ENCODE data around the gene NRARP. TPM values are rescaled to one million over a fixed set of nuclear protein-coding genes. Genes with fewer than 3 reads are reported as not detected.

NRARP gene
- total RNA-seq, 1 experiment from 2014 or later: 23.8 TPM

GRCh38 chr9:137266585-137267453 is 35.3 kb downstream of the NRARP start:
- no peak overlapping the region for H2AFZ ChIP-seq (ENCODE audit: low read length)

More at GRCh38 chr9:137266585-137267453, 35.3 kb downstream of the NRARP start:
- H4K8ac ChIP-seq (replicated peaks; ENCODE audit: insufficient read length, low read depth, low read length): no peak overlapping the region
- DNase-seq: no peak
- H2BK15ac ChIP-seq (ENCODE audit: low read depth, low read length): no peak overlapping the region
- Mint-ChIP-seq H3K27me3 (ENCODE audit: low read depth) (no peaks in the 10 kb centered on the region; the same call in 1 of the 2 replicates), H3K9me3 (no peaks in the 10 kb centered on the region; a peak in 1 of 5 replicates), H3K4me3 (no peak overlapping the region), H3K27ac (no peak overlapping the region; a peak in 1 of 7 replicates), H3K36me3 (ENCODE audit: insufficient read depth in 1 of 3, low read depth in 3 of 3) (peaks cover 12 to 59% (median 42%) of the 10 kb centered on the region in 3 experiments; a peak in 6 of 7 replicates), H3K4me1 (0 out of 4 replicates have a peak, but pooled peaks cover 0 to 1% of the 10 kb centered on the region in 2 experiments)
- no peak overlapping the region for H2BK5ac ChIP-seq (ENCODE audit: insufficient read length, low read length)
- no peaks in the 10 kb centered on the region for H4K20me1 ChIP-seq (ENCODE audit: control insufficient read depth, insufficient read depth, insufficient read length)
- no peaks in the 10 kb centered on the region for H3K9me3 ChIP-seq (ENCODE audit: control insufficient read depth, low read depth, low read length)
- H3T11ph ChIP-seq (ENCODE audit: low read length): no peak overlapping the region
- H2BK12ac ChIP-seq (ENCODE audit: insufficient read length, low read depth, low read length): no peak overlapping the region
- H2BK20ac ChIP-seq (ENCODE audit: low read depth, low read length, poor library complexity, severe bottlenecking): no peak overlapping the region
- no peaks in the 10 kb centered on the region for H3K79me1 ChIP-seq (ENCODE audit: insufficient read depth, low read depth, low read length, poor library complexity, severe bottlenecking)
- no peaks in the 10 kb centered on the region for H3K27me3 ChIP-seq (ENCODE audit: insufficient read depth, low read length)
- no peak overlapping the region for H3K23ac ChIP-seq (ENCODE audit: insufficient read length, low read depth, low read length)
- H4K91ac ChIP-seq (ENCODE audit: insufficient read length, low read depth, low read length): no peak overlapping the region
- no peaks in the 10 kb centered on the region for H3K79me2 ChIP-seq (ENCODE audit: insufficient read depth, low read length)
- H3K27ac ChIP-seq (ENCODE audit: insufficient read length, low read depth, low read length): no peak overlapping the region
- no peak overlapping the region for H3K4me2 ChIP-seq (ENCODE audit: insufficient read depth, insufficient read length, low read length)
- no peak overlapping the region for H3K14ac ChIP-seq (ENCODE audit: insufficient read depth, low read length)
- H3K23me2 ChIP-seq (ENCODE audit: insufficient read length, low read depth, low read length, poor library complexity, severe bottlenecking): no peaks in the 10 kb centered on the region
- H3K18ac ChIP-seq (ENCODE audit: insufficient read length, low read depth, low read length): no peak overlapping the region
- no peak overlapping the region for H2AK5ac ChIP-seq (ENCODE audit: insufficient read length, low read length)
- H3K9ac ChIP-seq (ENCODE audit: extremely low read depth, insufficient read length, low read length): no peak overlapping the region
- H2BK120ac ChIP-seq (ENCODE audit: low read depth, low read length, poor library complexity, severe bottlenecking): no peak overlapping the region
- WGBS (ENCODE audit: extremely low coverage, insufficient read length, low lambda C conversion rate): no CpG with 5 or more reads among the region's 34 CpGs
- H4K5ac ChIP-seq (ENCODE audit: insufficient read length, low read depth, low read length): no peak overlapping the region
- H3K56ac ChIP-seq (ENCODE audit: insufficient read length, low read depth, low read length): no peak overlapping the region
- no peaks in the 10 kb centered on the region for H3K4me1 ChIP-seq (ENCODE audit: insufficient read depth, low read length)
- no peak for TF ChIP-seq CTCF (conservative IDR thresholded peaks at IDR 0.05)
- no peak overlapping the region for H3K4ac ChIP-seq (ENCODE audit: low read depth, low read length)
